GM23338 (cell line): ENCODE results near the gene TBX3. TPM values are rescaled to one million over a fixed set of nuclear protein-coding genes. Genes with fewer than 3 reads are reported as not detected.

Experiments used
- ATAC-seq: fragments of 200-7000 bp; cut with Tn5 transposase; 3 replicates; pipeline ENCODE4 v1.9.1; 2020
- DNase-seq: peaks from one replicate; pipeline ENCODE4 v3.0.0-alpha.2; 2015; ENCODE audit warnings: low spot score
- H2AFZ ChIP-seq: fragments of 200-600 bp; sonication (generic); 2 replicates; pipeline ENCODE4 v1.8.0; 2016; ENCODE audit warnings: antibody characterized with exemption, mild to moderate bottlenecking, moderate library complexity
- H3F3A ChIP-seq: fragments of 200-600 bp; sonication (generic); replicated peaks from 2 replicates; pipeline ENCODE4 v1.8.0; 2017; ENCODE audit warnings: antibody characterized with exemption, mixed run types, low read depth
- H3K27ac ChIP-seq: fragments of 200-600 bp; sonication (generic); 2 replicates; pipeline ENCODE4 v1.6.1; 2016; ENCODE audit warnings: low read depth
- H3K27me3 ChIP-seq: fragments of 200-600 bp; sonication (generic); 2 replicates; pipeline ENCODE4 v1.8.0; 2016; ENCODE audit warnings: mild to moderate bottlenecking, mixed run types, moderate library complexity; ENCODE audit not compliant: insufficient read depth
- H3K36me3 ChIP-seq: fragments of 200-600 bp; sonication (generic); 2 replicates; pipeline ENCODE4 v1.8.0; 2016; ENCODE audit warnings: mild to moderate bottlenecking; ENCODE audit not compliant: insufficient read depth
- H3K4me1 ChIP-seq: fragments of 200-600 bp; sonication (generic); 2 replicates; pipeline ENCODE4 v1.8.0; 2016; ENCODE audit warnings: mild to moderate bottlenecking, moderate library complexity; ENCODE audit not compliant: insufficient read depth
- H3K4me2 ChIP-seq: fragments of 200-600 bp; sonication (generic); 2 replicates; pipeline ENCODE4 v1.7.1; 2017; ENCODE audit warnings: mixed run types
- H3K4me3 ChIP-seq: fragments of 200-600 bp; sonication (generic); 2 replicates; pipeline ENCODE4 v1.6.1; 2016; ENCODE audit warnings: mixed run types
- H3K79me2 ChIP-seq: fragments of 200-600 bp; sonication (generic); replicated peaks from 2 replicates; pipeline ENCODE4 v1.8.0; 2017; ENCODE audit warnings: mild to moderate bottlenecking; ENCODE audit not compliant: insufficient read depth
- H3K9me2 ChIP-seq: fragments of 200-600 bp; sonication (generic); 2 replicates; pipeline ENCODE4 v1.8.0; 2017; ENCODE audit not compliant: insufficient read depth
- H4K20me1 ChIP-seq: fragments of 200-600 bp; sonication (generic); replicated peaks from 2 replicates; pipeline ENCODE4 v1.8.0; 2017; ENCODE audit warnings: mild to moderate bottlenecking; ENCODE audit not compliant: insufficient read depth
- H3K27ac Mint-ChIP-seq: 2 replicates; pipeline ENCODE4 v1.8.0; 2020; ENCODE audit warnings: inconsistent platforms, mild to moderate bottlenecking, moderate library complexity, mixed read lengths
- H3K27me3 Mint-ChIP-seq: 3 replicates; pipeline ENCODE4 v1.8.0; 2022; ENCODE audit warnings: low read depth, mild to moderate bottlenecking, moderate library complexity, mixed read lengths, inconsistent platforms; ENCODE audit not compliant: insufficient read depth, poor library complexity
- H3K36me3 Mint-ChIP-seq: 3 replicates; pipeline ENCODE4 v1.8.0; 2021; ENCODE audit warnings: low read depth, mild to moderate bottlenecking, inconsistent platforms, moderate library complexity, mixed read lengths
- H3K4me1 Mint-ChIP-seq: 3 replicates; pipeline ENCODE4 v1.8.0; 2020; ENCODE audit warnings: mild to moderate bottlenecking, inconsistent platforms, mixed read lengths
- H3K4me3 Mint-ChIP-seq: 3 replicates; pipeline ENCODE4 v1.8.0; 2021; ENCODE audit warnings: moderate library complexity, mild to moderate bottlenecking, inconsistent platforms, mixed read lengths
- H3K9me3 Mint-ChIP-seq: 3 replicates; pipeline ENCODE4 v1.8.0; 2020; ENCODE audit warnings: moderate library complexity, mild to moderate bottlenecking, inconsistent platforms, mixed read lengths
- CREB1 ChIP-seq: fragments of 250-450 bp; sonication (Bioruptor Pico); IDR thresholded peaks from 2 replicates; pipeline ENCODE4 v1.5.0; 2020; ENCODE audit warnings: low read depth, mild to moderate bottlenecking, moderate library complexity
- JUNB ChIP-seq: IDR thresholded peaks from one replicate; pipeline ENCODE4 v1.6.1; 2016; ENCODE audit warnings: antibody characterized with exemption; ENCODE audit not compliant: unreplicated experiment
- POLR2AphosphoS5 ChIP-seq: IDR thresholded peaks from 2 replicates; pipeline ENCODE4 v1.6.1; 2016; ENCODE audit warnings: antibody characterized with exemption, low read depth
- STAT1 ChIP-seq: IDR thresholded peaks from one replicate; pipeline ENCODE4 v1.6.1; 2016; ENCODE audit warnings: antibody characterized with exemption; ENCODE audit not compliant: unreplicated experiment
- ZNF114 ChIP-seq: fragments of 250-450 bp; sonication (Bioruptor Pico); IDR thresholded peaks from 2 replicates; pipeline ENCODE4 v1.5.0; 2020; ENCODE audit warnings: mild to moderate bottlenecking, moderate library complexity
- ZNF462 ChIP-seq: fragments of 250-450 bp; sonication (Bioruptor Pico); IDR thresholded peaks from 2 replicates; pipeline ENCODE4 v1.5.0; 2020; ENCODE audit warnings: mild to moderate bottlenecking, moderate library complexity
- polyA plus RNA-seq: library from polyadenylated mRNA; unstranded; fragments of >200 nt; fragmentation: Nextera tagmentation; extraction: Ambion mirVana; gene quantifications from 2 replicates; pipeline ENCODE4 v1.2.1, GENCODE V29; 2016
- total RNA-seq: library from RNA; depleted of rRNA; stranded (reverse); fragments of >200 nt; shearing (Covaris generic); gene quantifications from 2 replicates; pipeline ENCODE4 v1.2.3, GENCODE V29; 2014
- TF ChIP-seq, protein P1 (sequence below), 2 experiments: fragments of 200-600 bp in 1 of 2; sonication (generic) in 1 of 2; conservative IDR thresholded peaks; 2 replicates each; pipeline versions ENCODE4 v1.5.1 to v1.6.1; 2016 to 2017; ENCODE audit warnings: antibody characterized with exemption in 2 of 2, low read depth in 2 of 2, mild to moderate bottlenecking in 2 of 2, moderate library complexity in 1 of 2

The TBX3 gene
- total and polyA plus RNA-seq, 2 experiments from 2014 or later: 0.18 to 0.24 TPM

- no peak for TF ChIP-seq ZNF462
Measured at GRCh38 chr12:114678718-114679117, 5.3 kb downstream of the TBX3 start (continued).

DNA sequence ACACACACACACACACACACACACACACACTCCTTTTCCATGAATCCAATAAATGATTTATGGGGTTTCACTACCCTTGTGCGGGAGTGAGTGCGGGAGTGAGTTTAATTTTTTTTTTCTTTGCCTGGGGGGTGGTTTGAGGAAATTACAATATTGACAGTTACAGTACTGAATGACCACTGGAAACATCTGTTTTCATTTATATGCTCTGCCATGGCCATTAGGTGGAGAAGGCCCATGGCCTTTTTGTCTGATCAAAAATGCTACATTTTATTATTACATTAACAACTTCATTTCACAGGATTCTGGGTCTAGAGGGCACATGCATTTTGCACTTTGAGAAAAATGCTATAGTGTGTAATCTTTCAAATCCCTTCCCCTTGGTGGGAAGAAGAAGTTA is 5.9 kb downstream of the TBX3 start:
- H3K27ac ChIP-seq: no peak overlapping the region
- H4K20me1 ChIP-seq: peaks cover 16% of the 10 kb centered on the region; the same call in 1 of the 2 replicates
- H3K36me3 ChIP-seq: no peaks in the 10 kb centered on the region
- DNase-seq (no peak), ATAC-seq (no peak)
- Mint-ChIP-seq H3K9me3 (peaks cover 5% of the 10 kb centered on the region; the same call in 2 of the 3 replicates), H3K27me3 (peaks cover 99% of the 10 kb centered on the region), H3K36me3 (no peaks in the 10 kb centered on the region), H3K27ac (no peak overlapping the region), H3K4me1 (peaks cover 77% of the 10 kb centered on the region), H3K4me3 (no peak overlapping the region)
- no peaks in the 10 kb centered on the region for H3K79me2 ChIP-seq
- H3F3A ChIP-seq: peaks cover 60% of the 10 kb centered on the region
- H3K4me1 ChIP-seq: peaks cover 93% of the 10 kb centered on the region
- peak overlapping the region; percentile 62; the same call in 1 of the 2 replicates for H3K4me2 ChIP-seq
- no peak overlapping the region for H2AFZ ChIP-seq
- H3K4me3 ChIP-seq: no peak overlapping the region
- no peaks in the 10 kb centered on the region for H3K9me2 ChIP-seq
- peaks cover 100% of the 10 kb centered on the region for H3K27me3 ChIP-seq
- TF ChIP-seq CREB1 (CRISPR knock-in tag) (no peak), STAT1 (no peak), JUNB (no peak), POLR2AphosphoS5 (no peak), ZNF462 (no peak), ZNF114 (CRISPR knock-in tag) (no peak)
- TF ChIP-seq, protein P1, sequence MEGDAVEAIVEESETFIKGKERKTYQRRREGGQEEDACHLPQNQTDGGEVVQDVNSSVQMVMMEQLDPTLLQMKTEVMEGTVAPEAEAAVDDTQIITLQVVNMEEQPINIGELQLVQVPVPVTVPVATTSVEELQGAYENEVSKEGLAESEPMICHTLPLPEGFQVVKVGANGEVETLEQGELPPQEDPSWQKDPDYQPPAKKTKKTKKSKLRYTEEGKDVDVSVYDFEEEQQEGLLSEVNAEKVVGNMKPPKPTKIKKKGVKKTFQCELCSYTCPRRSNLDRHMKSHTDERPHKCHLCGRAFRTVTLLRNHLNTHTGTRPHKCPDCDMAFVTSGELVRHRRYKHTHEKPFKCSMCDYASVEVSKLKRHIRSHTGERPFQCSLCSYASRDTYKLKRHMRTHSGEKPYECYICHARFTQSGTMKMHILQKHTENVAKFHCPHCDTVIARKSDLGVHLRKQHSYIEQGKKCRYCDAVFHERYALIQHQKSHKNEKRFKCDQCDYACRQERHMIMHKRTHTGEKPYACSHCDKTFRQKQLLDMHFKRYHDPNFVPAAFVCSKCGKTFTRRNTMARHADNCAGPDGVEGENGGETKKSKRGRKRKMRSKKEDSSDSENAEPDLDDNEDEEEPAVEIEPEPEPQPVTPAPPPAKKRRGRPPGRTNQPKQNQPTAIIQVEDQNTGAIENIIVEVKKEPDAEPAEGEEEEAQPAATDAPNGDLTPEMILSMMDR (conservative IDR thresholded peaks at IDR 0.05; ENCODE audit: low read depth in 2 of 2): no peak
